Thyroid gland (tissue), 4 donors: ENCODE measurements around the gene JPT2.

Experiments
- CTCF ChIP-seq, 6 experiments: fragments of 200-600 bp in 3 of 6; fragments of 450-650 bp in 3 of 6; sonication (generic) in 3 of 6; IDR thresholded peaks; one replicate each; pipeline ENCODE4 v1.5.1; 2016 to 2019; ENCODE audit warnings: antibody characterized with exemption in 6 of 6, mild to moderate bottlenecking in 2 of 6, inconsistent platforms in 1 of 6, moderate library complexity in 1 of 6
- POLR2A ChIP-seq, 2 donors: fragments of 450-650 bp; IDR thresholded peaks; one replicate each; pipeline ENCODE4 v1.6.1; 2017; ENCODE audit warnings: antibody characterized with exemption in 2 of 2, mild to moderate bottlenecking in 2 of 2, moderate library complexity in 1 of 2

GRCh38 chr16:1680361-1680760 lies 2.3 kb downstream of the JPT2 start:
- TF ChIP-seq CTCF (IDR thresholded peaks at IDR 0.05) = no peak
- no peak for TF ChIP-seq POLR2A (IDR thresholded peaks at IDR 0.05)
